WTC11 (cell line): ENCODE measurements around the gene MTSS2.

Experiments
- TF ChIP-seq, protein P1 (sequence below): fragments of 200-600 bp; IDR thresholded peaks from 2 replicates; pipeline ENCODE4 v1.8.0; 2022; ENCODE audit warnings: antibody characterized with exemption
- TF ChIP-seq, protein P2 (sequence below): sonication (generic); formaldehyde crosslinking; IDR thresholded peaks from 2 replicates; pipeline ENCODE4 v1.8.1; 2023; ENCODE audit warnings: mild to moderate bottlenecking, missing genetic modification reagents, borderline replicate concordance
- TF ChIP-seq, protein P3 (sequence below): sonication (generic); formaldehyde crosslinking; conservative IDR thresholded peaks from 2 replicates; pipeline ENCODE4 v1.8.1; 2022; ENCODE audit warnings: mild to moderate bottlenecking, missing genetic modification reagents

DNA sequence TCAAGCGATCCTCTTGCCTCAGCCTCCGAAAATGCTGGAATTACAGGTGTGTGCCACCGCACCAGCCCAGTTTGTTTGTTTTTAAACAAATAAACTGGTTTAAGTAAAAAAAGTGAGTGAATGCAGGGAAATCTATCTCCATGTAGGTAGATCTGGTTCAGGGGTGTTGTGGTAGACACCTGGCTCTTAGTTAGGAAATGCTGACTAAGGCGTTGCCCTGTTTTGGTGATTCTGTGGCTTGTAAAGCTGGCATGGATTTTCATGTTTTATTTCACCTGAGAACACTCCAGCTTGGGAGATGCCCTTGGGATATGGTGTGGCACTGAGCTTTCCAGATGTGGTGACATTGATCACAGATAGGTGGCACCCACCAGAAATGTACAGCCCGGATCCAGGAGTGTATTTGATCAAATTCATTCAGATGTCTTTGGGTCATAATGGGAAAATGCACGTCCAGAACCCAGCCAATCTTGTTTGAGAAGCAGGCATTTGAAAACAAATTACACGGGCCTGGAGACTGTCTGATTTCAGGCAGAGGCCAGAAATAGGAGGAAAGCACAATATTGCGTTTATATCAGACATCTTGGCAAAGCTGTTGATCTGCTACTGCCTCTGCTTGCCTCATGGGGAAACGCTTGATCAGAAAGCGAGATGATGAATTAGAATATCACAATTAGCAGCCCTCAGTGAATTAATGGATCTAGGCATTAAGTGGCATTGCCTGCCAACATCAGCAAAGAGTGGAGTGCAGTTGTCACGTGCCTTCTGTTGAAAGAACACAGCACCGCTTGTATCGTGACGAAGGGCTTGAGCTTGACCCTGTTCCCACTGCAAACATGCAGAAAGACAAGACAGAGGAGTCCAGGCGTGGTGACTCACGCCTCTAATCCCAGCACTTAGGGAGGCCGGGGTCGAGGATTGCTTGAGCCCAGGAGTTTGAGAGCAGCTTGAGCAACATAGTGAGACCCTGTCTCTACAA is 46.8 kb downstream of the MTSS2 start:
- TF ChIP-seq, protein P1, sequence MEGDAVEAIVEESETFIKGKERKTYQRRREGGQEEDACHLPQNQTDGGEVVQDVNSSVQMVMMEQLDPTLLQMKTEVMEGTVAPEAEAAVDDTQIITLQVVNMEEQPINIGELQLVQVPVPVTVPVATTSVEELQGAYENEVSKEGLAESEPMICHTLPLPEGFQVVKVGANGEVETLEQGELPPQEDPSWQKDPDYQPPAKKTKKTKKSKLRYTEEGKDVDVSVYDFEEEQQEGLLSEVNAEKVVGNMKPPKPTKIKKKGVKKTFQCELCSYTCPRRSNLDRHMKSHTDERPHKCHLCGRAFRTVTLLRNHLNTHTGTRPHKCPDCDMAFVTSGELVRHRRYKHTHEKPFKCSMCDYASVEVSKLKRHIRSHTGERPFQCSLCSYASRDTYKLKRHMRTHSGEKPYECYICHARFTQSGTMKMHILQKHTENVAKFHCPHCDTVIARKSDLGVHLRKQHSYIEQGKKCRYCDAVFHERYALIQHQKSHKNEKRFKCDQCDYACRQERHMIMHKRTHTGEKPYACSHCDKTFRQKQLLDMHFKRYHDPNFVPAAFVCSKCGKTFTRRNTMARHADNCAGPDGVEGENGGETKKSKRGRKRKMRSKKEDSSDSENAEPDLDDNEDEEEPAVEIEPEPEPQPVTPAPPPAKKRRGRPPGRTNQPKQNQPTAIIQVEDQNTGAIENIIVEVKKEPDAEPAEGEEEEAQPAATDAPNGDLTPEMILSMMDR, result no peak
- TF ChIP-seq, protein P2, sequence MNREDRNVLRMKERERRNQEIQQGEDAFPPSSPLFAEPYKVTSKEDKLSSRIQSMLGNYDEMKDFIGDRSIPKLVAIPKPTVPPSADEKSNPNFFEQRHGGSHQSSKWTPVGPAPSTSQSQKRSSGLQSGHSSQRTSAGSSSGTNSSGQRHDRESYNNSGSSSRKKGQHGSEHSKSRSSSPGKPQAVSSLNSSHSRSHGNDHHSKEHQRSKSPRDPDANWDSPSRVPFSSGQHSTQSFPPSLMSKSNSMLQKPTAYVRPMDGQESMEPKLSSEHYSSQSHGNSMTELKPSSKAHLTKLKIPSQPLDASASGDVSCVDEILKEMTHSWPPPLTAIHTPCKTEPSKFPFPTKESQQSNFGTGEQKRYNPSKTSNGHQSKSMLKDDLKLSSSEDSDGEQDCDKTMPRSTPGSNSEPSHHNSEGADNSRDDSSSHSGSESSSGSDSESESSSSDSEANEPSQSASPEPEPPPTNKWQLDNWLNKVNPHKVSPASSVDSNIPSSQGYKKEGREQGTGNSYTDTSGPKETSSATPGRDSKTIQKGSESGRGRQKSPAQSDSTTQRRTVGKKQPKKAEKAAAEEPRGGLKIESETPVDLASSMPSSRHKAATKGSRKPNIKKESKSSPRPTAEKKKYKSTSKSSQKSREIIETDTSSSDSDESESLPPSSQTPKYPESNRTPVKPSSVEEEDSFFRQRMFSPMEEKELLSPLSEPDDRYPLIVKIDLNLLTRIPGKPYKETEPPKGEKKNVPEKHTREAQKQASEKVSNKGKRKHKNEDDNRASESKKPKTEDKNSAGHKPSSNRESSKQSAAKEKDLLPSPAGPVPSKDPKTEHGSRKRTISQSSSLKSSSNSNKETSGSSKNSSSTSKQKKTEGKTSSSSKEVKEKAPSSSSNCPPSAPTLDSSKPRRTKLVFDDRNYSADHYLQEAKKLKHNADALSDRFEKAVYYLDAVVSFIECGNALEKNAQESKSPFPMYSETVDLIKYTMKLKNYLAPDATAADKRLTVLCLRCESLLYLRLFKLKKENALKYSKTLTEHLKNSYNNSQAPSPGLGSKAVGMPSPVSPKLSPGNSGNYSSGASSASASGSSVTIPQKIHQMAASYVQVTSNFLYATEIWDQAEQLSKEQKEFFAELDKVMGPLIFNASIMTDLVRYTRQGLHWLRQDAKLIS, result no peak
- TF ChIP-seq, protein P3, sequence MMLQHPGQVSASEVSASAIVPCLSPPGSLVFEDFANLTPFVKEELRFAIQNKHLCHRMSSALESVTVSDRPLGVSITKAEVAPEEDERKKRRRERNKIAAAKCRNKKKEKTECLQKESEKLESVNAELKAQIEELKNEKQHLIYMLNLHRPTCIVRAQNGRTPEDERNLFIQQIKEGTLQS (CRISPR knock-in tag), result no peak
